Muscle of leg (tissue), 16 donors: Measurements from ENCODE around the gene CYP1A2. TPM values are rescaled to one million over a fixed set of nuclear protein-coding genes. Genes with fewer than 3 reads are reported as not detected.

Experiments used
- DNase-seq: peaks from one replicate; pipeline ENCODE4 v3.0.0; 2013
- H3K27ac ChIP-seq: one replicate; pipeline ENCODE4 v1.5.1; 2013; ENCODE audit warnings: mild to moderate bottlenecking, low read length, control low read depth
- H3K27me3 ChIP-seq: one replicate; pipeline ENCODE4 v1.6.1; 2013; ENCODE audit warnings: low read length; ENCODE audit not compliant: control insufficient read depth, insufficient read depth
- H3K36me3 ChIP-seq: one replicate; pipeline ENCODE4 v1.6.1; 2013; ENCODE audit warnings: low read length; ENCODE audit not compliant: control insufficient read depth, insufficient read depth
- H3K4me1 ChIP-seq: one replicate; pipeline ENCODE4 v1.6.1; 2013; ENCODE audit warnings: low read length; ENCODE audit not compliant: control insufficient read depth, insufficient read depth
- H3K4me3 ChIP-seq: one replicate; pipeline ENCODE4 v1.5.1; 2013; ENCODE audit warnings: low read length, control low read depth
- H3K9me3 ChIP-seq: replicated peaks from 2 replicates; pipeline ENCODE4 v1.6.1; 2013; ENCODE audit warnings: low read depth, low read length; ENCODE audit not compliant: control insufficient read depth
- WGBS: methylation state at CpG from one replicate; pipeline ENCODE4 v1.1.5; 2013; ENCODE audit warnings: missing lambda C conversion rate; ENCODE audit not compliant: insufficient coverage; 5-methylcytosine and 5-hydroxymethylcytosine counted together
- long read RNA-seq, 11 donors: transcript quantifications; one replicate each; lab custom pipeline, GENCODE V29; 2026
- polyA plus RNA-seq, 8 donors: library from polyadenylated mRNA; unstranded; fragments of 120-200 nt; gene quantifications; one replicate each; pipeline versions ENCODE4 v1.2.1 to v1.2.3, GENCODE V29; 2013; ENCODE audit warnings: inconsistent platforms in 1 of 8, low replicate concordance in 1 of 8; ENCODE audit not compliant: insufficient read length in 8 of 8, insufficient read depth in 1 of 8
- total RNA-seq: library from RNA; stranded (reverse); fragments of 120-200 nt; gene quantifications from one replicate; pipeline ENCODE4 v1.2.4, GENCODE V29; 2013

Gene CYP1A2
- total RNA-seq (not detected), polyA plus RNA-seq (under 1 TPM in 5 of 8 donors, not detected in 3; 0.05 to 0.19 (median 0.09) TPM)
- long read RNA-seq, donor 1, result 0 reads
- long read RNA-seq, donor 2, result 0 reads
- long read RNA-seq, donor 3, result 0 reads
- long read RNA-seq, donor 4, result 0 reads
- long read RNA-seq, donor 5, result 0 reads
- long read RNA-seq, donor 6, result 0 reads
- long read RNA-seq, donor 7, result 0 reads
- long read RNA-seq, donor 8, result 0 reads
- long read RNA-seq, donor 9, result 0 reads
- long read RNA-seq, donor 10, result 0 reads
- long read RNA-seq, donor 11, result 0 reads

DNA sequence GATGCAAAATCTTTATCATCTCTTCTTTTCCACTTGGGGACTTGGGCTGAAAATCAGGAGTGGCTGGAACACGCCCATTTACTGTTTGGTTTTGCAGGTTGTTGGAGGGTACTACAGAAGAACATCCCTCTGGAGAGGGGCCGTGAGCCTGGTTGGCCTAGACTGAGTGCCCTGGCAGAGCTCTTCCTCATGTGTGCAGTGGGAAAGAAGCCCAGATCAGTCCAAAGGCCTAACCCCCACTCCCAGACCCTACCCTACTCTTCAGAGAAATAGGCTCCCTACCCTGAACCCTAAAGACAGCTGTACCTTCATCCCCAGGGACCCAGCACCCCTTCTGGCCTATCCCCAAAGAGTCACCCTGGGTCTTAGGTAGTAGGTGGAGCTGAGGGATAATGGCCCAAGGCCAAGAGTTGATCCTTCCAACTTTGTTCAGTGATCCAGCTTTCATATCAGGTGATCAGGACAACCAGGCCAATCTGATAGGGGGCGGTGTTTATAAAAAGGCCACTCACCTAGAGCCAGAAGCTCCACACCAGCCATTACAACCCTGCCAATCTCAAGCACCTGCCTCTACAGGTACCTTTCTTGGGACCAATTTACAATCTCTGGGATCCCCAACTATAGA, at the start of gene CYP1A2:
Gene CYP1A2 (plus strand): TSS at position 524 of the 625 bp plus-strand sequence. CDS start 894 bp downstream, outside the sequence.
- peaks cover 7% of the 10 kb centered on the region for H3K27me3 ChIP-seq

GRCh38 chr15:74709011-74709410, 39.6 kb upstream of the CYP1A2 start:
- DNase-seq, result no peak
- H3K36me3 ChIP-seq, result no peaks in the 10 kb centered on the region
- no peak overlapping the region for H3K27ac ChIP-seq
- no CpG with 5 or more reads among the region's 1 CpG for WGBS
- peaks cover 5% of the 10 kb centered on the region for H3K27me3 ChIP-seq
- H3K9me3 ChIP-seq, result no peaks in the 10 kb centered on the region
- H3K4me3 ChIP-seq, result no peak overlapping the region
- no peaks in the 10 kb centered on the region for H3K4me1 ChIP-seq

More for the DNA sequence above, at the start of gene CYP1A2:
- no peaks in the 10 kb centered on the region for H3K4me1 ChIP-seq
- no peaks in the 10 kb centered on the region for H3K36me3 ChIP-seq
- H3K4me3 ChIP-seq, result no peak within 1 kb of the TSS
- WGBS, result no CpG with 5 or more reads among the region's 3 CpGs
- H3K9me3 ChIP-seq, result no peaks in the 10 kb centered on the region
- H3K27ac ChIP-seq, result no peak within 1 kb of the TSS
- DNase-seq, result no peak

DNA sequence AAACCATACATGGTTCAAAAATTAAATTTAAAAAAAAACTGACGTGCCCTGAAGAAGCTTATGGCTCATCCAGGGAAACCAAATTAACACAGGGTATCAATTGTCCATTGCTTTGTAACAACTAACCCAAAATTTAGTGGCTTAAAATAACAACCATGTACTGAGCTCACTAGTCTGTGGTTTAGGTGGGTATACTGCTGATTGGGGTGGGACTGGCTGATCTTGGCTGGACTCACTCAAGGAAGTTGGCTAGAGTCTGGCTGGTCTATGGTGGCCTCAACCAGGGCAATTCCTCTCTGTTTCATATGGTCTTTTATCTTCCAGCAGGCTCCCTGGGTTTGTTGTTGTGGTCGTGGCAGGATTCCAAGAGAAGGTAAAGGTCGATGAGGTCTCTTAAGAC, 38.8 kb upstream of the CYP1A2 start:
- no peak overlapping the region for H3K27ac ChIP-seq
- no peak overlapping the region for H3K4me3 ChIP-seq
- no peaks in the 10 kb centered on the region for H3K4me1 ChIP-seq
- H3K36me3 ChIP-seq, result no peaks in the 10 kb centered on the region
- no CpG with 5 or more reads among the region's 3 CpGs for WGBS
- DNase-seq, result no peak
- H3K9me3 ChIP-seq, result no peaks in the 10 kb centered on the region
- H3K27me3 ChIP-seq, result peaks cover 5% of the 10 kb centered on the region

- no peak overlapping the region for H3K27ac ChIP-seq
- H3K9me3 ChIP-seq, result no peaks in the 10 kb centered on the region
- H3K27me3 ChIP-seq, result peaks cover 5% of the 10 kb centered on the region
- H3K4me3 ChIP-seq, result no peak overlapping the region
- H3K4me1 ChIP-seq, result no peaks in the 10 kb centered on the region
- DNase-seq, result no peak
- 56% methylated on average over 2 of the region's 3 CpGs for WGBS
- no peaks in the 10 kb centered on the region for H3K36me3 ChIP-seq
These were observed 38.1 kb upstream of the CYP1A2 start for GRCh38 chr15:74710319-74711094.

- Histone ChIP-seq H3K27ac (no peak overlapping the region), H3K9me3 (no peaks in the 10 kb centered on the region), H3K4me1 (no peaks in the 10 kb centered on the region), H3K27me3 (peaks cover 3% of the 10 kb centered on the region), H3K36me3 (no peaks in the 10 kb centered on the region), H3K4me3 (no peak overlapping the region)
- WGBS, result no CpG with 5 or more reads among the region's 3 CpGs
- no peak for DNase-seq
These were observed 36.3 kb upstream of the CYP1A2 start for GRCh38 chr15:74712311-74712710.

GRCh38 chr15:74716651-74717050, 32.0 kb upstream of the CYP1A2 start:
- no CpG with 5 or more reads among the region's 5 CpGs for WGBS
- DNase-seq, result no peak
- H3K4me1 ChIP-seq, result no peaks in the 10 kb centered on the region
- no peak overlapping the region for H3K4me3 ChIP-seq
- no peak overlapping the region for H3K27ac ChIP-seq
- H3K9me3 ChIP-seq, result no peaks in the 10 kb centered on the region
- H3K36me3 ChIP-seq, result no peaks in the 10 kb centered on the region
- no peaks in the 10 kb centered on the region for H3K27me3 ChIP-seq

- peaks cover 38% of the 10 kb centered on the region for H3K27me3 ChIP-seq
- no peaks in the 10 kb centered on the region for H3K9me3 ChIP-seq
- no peak for DNase-seq
- peaks cover 13% of the 10 kb centered on the region for H3K4me1 ChIP-seq
- H3K36me3 ChIP-seq, result no peaks in the 10 kb centered on the region
- 76% methylated on average over 12 of the region's 13 CpGs for WGBS
- H3K27ac ChIP-seq, result no peak overlapping the region
- no peak overlapping the region for H3K4me3 ChIP-seq
These were observed 26.1 kb upstream of the CYP1A2 start for GRCh38 chr15:74722591-74722990.

DNA sequence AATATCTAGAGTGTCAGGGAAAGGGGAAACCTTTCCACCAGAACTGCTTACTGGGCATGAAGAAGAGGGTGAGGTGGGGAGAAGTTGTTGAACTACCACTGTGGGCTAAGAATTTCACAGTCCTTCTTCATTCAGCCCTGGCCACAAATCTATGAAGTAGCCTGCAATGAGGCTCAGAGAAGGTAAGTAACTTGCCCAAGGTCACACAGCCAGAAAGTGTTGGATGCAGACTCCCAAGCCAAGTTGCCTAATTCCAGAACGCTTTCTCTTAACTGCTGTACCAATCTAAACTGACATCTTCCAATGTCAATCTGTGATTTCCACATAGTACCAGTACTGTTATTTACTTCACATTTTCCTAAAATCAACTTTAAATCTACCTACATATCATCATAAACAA, 25.5 kb upstream of the CYP1A2 start:
- H3K9me3 ChIP-seq, result no peaks in the 10 kb centered on the region
- peaks cover 43% of the 10 kb centered on the region for H3K27me3 ChIP-seq
- no peak for DNase-seq
- WGBS, result 83% methylated on average over 1 of the region's 1 CpG
- H3K27ac ChIP-seq, result no peak overlapping the region
- H3K4me1 ChIP-seq, result peaks cover 15% of the 10 kb centered on the region
- H3K36me3 ChIP-seq, result no peaks in the 10 kb centered on the region
- no peak overlapping the region for H3K4me3 ChIP-seq

DNA sequence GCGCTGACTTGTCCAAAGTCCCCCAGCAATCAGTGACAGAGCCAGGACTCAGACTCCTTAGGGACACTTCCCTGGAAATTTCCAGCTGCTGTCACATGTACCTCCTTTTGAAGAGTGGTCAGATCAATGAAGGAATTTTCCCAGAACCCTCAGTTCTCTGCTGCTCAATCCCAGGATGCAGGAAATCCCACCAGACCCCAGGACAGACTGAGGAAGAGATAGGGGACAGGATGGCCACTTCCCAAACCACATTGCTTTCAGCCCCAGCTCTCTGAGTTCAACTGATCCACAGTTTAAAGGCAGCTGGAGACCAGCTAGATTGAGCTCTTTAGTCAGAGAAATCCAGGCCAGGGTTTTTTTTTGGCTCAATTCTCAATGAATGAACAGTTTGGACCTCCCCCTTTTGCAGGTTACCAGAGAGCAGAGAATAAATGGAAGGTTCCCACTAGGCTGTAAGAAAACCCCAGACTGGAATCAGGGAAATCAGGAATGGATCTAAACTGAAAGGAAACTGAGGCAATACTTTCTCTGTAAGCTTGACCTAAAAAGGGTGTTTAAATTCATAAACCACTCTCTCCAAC, 24.8 kb upstream of the CYP1A2 start:
- Histone ChIP-seq H3K4me1 (peaks cover 15% of the 10 kb centered on the region), H3K9me3 (no peaks in the 10 kb centered on the region), H3K27me3 (peaks cover 43% of the 10 kb centered on the region), H3K27ac (no peak overlapping the region), H3K36me3 (no peaks in the 10 kb centered on the region), H3K4me3 (no peak overlapping the region)
- WGBS, result no CpG with 5 or more reads among the region's 1 CpG
- peak; percentile 84 for DNase-seq
